Gastrocnemius medialis (tissue), 4 donors: ENCODE measurements around the gene NCAPD2. TPM values are rescaled to one million over a fixed set of nuclear protein-coding genes. Genes with fewer than 3 reads are reported as not detected.

ENCODE experiments used
- ATAC-seq, 2 donors: fragments of 150-250 bp; one replicate each; pipeline ENCODE4 v1.9.1; 2016
- DNase-seq, 2 donors: peaks; one replicate each; pipeline ENCODE4 v3.0.0-alpha.2; 2019
- H3K27ac ChIP-seq, 4 donors: fragments of 200-600 bp; sonication (generic); 1 replicate in 1 of 4; 2 replicates in 3 of 4; pipeline ENCODE4 v1.5.1; 2016 to 2018; ENCODE audit warnings: mild to moderate bottlenecking in 2 of 4, moderate library complexity in 1 of 4
- H3K27me3 ChIP-seq, 3 donors: fragments of 200-600 bp; sonication (generic) in 2 of 3; 1 replicate in 1 of 3; 2 replicates in 2 of 3; pipeline versions ENCODE4 v1.5.1 to v1.6.0; 2016 to 2019; ENCODE audit warnings: mild to moderate bottlenecking in 1 of 3, moderate library complexity in 1 of 3
- H3K36me3 ChIP-seq, 2 donors: fragments of 200-600 bp; sonication (generic) in 1 of 2; one replicate each; pipeline ENCODE4 v1.5.1; 2017 to 2018
- H3K4me1 ChIP-seq, 2 donors: fragments of 200-600 bp; sonication (generic) in 1 of 2; one replicate each; pipeline ENCODE4 v1.5.1; 2016 to 2017; ENCODE audit warnings: mild to moderate bottlenecking in 2 of 2
- H3K4me3 ChIP-seq, 4 donors: fragments of 200-600 bp; sonication (generic) in 3 of 4; 1 replicate in 1 of 4; 2 replicates in 3 of 4; pipeline ENCODE4 v1.5.1; 2016 to 2019; ENCODE audit warnings: mild to moderate bottlenecking in 2 of 4
- H3K9me3 ChIP-seq, 3 donors: fragments of 200-600 bp; sonication (generic) in 2 of 3; 1 replicate in 1 of 3; 2 replicates in 2 of 3; pipeline ENCODE4 v1.5.1; 2016 to 2019
- POLR2A ChIP-seq, 2 donors: fragments of 450-650 bp; IDR thresholded peaks; one replicate each; pipeline ENCODE4 v1.6.1; 2017; ENCODE audit warnings: antibody characterized with exemption in 2 of 2, mild to moderate bottlenecking in 2 of 2, moderate library complexity in 2 of 2
- in situ Hi-C, 4 donors: fragments of 200-750 bp; cut with MboI; loops; one replicate each; pipeline versions ENCODE4 v1.15.0 to v1.8.0; 2017; ENCODE audit warnings: low sequenced_read_pairs in 4 of 4
- intact Hi-C: fragments of 100-400 bp; cut with DNase I; formaldehyde crosslinking; loops from one replicate; pipeline ENCODE4 v1.15.1; 2023; ENCODE audit warnings: low total_unique reads
- total RNA-seq, 4 donors: library from RNA; depleted of rRNA; stranded (reverse); fragments of >200 nt; gene quantifications; one replicate each; pipeline versions ENCODE4 v1.1.0 to v1.2.3, GENCODE V29; 2016
- TF ChIP-seq, protein P1 (sequence below), 5 experiments: fragments of 450-650 bp in 3 of 5; fragments of 200-600 bp in 2 of 5; sonication (generic) in 2 of 5; IDR thresholded peaks in 4 of 5; conservative IDR thresholded peaks in 1 of 5; 1 replicate in 4 of 5; 2 replicates in 1 of 5; pipeline ENCODE4 v1.5.1; 2016 to 2019; ENCODE audit warnings: antibody characterized with exemption in 5 of 5, mild to moderate bottlenecking in 3 of 5, moderate library complexity in 3 of 5

The NCAPD2 gene
- total RNA-seq, 4 donors from 2014 or later: 12.3 to 250 (median 13.3) TPM

DNA sequence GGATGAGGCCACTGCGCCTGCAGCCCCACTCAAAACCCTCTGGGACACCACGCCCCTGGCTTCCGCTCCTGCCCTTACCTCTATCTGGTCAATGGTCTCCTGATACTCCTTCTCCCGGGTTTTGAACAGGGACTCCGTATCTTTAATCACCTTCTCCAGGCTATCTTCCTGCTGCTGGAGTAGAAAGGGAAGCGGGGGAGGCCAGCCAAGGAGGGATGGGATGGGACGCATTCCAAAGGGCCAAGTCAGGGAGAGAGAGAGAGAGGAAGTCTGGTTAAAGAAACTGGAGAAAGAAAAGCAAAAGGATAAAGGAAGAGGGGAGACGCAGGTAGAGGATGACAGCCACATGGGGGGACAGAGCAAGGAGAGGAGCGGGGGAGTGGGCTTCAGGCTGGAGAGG, 54.1 kb downstream of the NCAPD2 start:
- no peaks in the 10 kb centered on the region for H3K27me3 ChIP-seq
- peak overlapping the region; percentile 41 to 93 (median 91) for H3K27ac ChIP-seq
- ATAC-seq: no peak
- H3K36me3 ChIP-seq: peaks cover 0 to 32% of the 10 kb centered on the region in 2 donors
- intact Hi-C loops: no loop called here
- in situ Hi-C loops: loop anchor here in 2 of 4 donors (10.0 to 25.0 kb wide), 2 partner anchors 123 to 136 kb away; no protein-coding TSS in a partner anchor
- TF ChIP-seq, protein P1, sequence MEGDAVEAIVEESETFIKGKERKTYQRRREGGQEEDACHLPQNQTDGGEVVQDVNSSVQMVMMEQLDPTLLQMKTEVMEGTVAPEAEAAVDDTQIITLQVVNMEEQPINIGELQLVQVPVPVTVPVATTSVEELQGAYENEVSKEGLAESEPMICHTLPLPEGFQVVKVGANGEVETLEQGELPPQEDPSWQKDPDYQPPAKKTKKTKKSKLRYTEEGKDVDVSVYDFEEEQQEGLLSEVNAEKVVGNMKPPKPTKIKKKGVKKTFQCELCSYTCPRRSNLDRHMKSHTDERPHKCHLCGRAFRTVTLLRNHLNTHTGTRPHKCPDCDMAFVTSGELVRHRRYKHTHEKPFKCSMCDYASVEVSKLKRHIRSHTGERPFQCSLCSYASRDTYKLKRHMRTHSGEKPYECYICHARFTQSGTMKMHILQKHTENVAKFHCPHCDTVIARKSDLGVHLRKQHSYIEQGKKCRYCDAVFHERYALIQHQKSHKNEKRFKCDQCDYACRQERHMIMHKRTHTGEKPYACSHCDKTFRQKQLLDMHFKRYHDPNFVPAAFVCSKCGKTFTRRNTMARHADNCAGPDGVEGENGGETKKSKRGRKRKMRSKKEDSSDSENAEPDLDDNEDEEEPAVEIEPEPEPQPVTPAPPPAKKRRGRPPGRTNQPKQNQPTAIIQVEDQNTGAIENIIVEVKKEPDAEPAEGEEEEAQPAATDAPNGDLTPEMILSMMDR (IDR thresholded peaks at IDR 0.05 in 4 of 5, conservative IDR thresholded peaks at IDR 0.05 in 1 of 5): no peak
- no peak for TF ChIP-seq POLR2A (IDR thresholded peaks at IDR 0.05)
- no peak overlapping the region for H3K4me3 ChIP-seq
- peaks cover 38 to 53% of the 10 kb centered on the region in 2 donors for H3K4me1 ChIP-seq
- DNase-seq: peak in 1 of 2 donors; percentile 22
- no peaks in the 10 kb centered on the region for H3K9me3 ChIP-seq

DNA sequence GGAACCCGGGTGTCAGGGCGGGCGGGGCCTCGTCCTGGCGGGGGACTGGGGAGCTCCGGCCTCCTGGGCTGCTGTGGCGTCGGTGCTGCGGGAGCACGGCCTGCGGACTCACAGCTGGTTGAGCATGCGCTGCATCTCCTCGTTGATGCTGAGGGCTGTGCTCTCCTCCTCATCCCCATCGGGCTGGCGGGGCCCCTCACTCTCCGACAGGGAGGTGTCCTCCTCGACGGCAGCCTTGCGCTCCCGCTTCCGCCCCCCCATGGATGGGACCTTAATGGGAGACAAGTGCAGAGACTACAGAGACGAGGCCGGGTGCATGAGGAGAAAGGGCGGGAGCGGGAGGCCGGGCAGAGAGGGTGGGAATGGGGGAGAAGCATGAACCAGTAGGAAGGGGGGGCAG, 54.7 kb downstream of the NCAPD2 start:
- peak overlapping the region; percentile 41 to 93 (median 91) for H3K27ac ChIP-seq
- no peak for ATAC-seq
- TF ChIP-seq, protein P1 (IDR thresholded peaks at IDR 0.05 in 4 of 5, conservative IDR thresholded peaks at IDR 0.05 in 1 of 5): no peak
- TF ChIP-seq POLR2A (IDR thresholded peaks at IDR 0.05): no peak
- H3K27me3 ChIP-seq: no peaks in the 10 kb centered on the region
- in situ Hi-C loops: loop anchor here in 2 of 4 donors (10.0 to 25.0 kb wide), 2 partner anchors 124 to 136 kb away; no protein-coding TSS in a partner anchor
- no peaks in the 10 kb centered on the region for H3K9me3 ChIP-seq
- peaks cover 44 to 57% of the 10 kb centered on the region in 2 donors for H3K4me1 ChIP-seq
- no peak overlapping the region for H3K4me3 ChIP-seq
- DNase-seq: peak in 1 of 2 donors; percentile 12
- intact Hi-C loops: no loop called here
- H3K36me3 ChIP-seq: peaks cover 0 to 32% of the 10 kb centered on the region in 2 donors

GRCh38 chr12:6548966-6549683, 55.2 kb downstream of the NCAPD2 start:
- ATAC-seq: no peak
- in situ Hi-C loops: loop anchor here in 2 of 4 donors (10.0 to 25.0 kb wide), 2 partner anchors 124 to 137 kb away; no protein-coding TSS in a partner anchor

DNA sequence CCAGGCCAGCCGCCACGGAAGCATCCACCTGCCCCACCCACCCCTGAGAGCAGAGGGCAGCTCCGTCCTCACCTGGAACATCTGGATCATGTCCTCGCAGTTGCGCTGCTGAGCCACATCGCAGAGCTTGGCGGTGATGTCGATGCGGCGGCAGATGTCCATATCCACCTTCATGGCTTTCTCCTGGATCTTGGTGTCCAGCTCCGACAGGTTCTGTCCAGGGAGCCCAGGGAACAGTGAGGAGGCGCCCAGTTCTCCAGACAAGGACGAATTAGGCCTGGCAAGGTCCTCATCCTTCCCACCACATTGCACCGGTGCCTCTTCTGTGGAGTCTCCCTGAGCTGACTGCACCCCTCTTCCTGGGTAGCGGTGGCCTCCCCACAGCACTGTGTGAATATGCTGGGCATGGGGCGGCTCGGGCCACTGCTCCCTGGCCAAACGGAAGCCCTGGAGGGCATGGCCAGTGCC, 55.8 kb downstream of the NCAPD2 start:
- no peaks in the 10 kb centered on the region for H3K9me3 ChIP-seq
- in situ Hi-C loops: loop anchor here in 2 of 4 donors (10.0 to 25.0 kb wide), 2 partner anchors 125 to 137 kb away; no protein-coding TSS in a partner anchor
- no peak overlapping the region for H3K4me3 ChIP-seq
- H3K4me1 ChIP-seq: peaks cover 56 to 69% of the 10 kb centered on the region in 2 donors
- ATAC-seq (no peak), DNase-seq (no peak)
- intact Hi-C loops: loop anchor here (5.0 to 10.0 kb wide), 2 partner anchors 77 to 305 kb away; partner anchors contain the start of genes CDCA3, USP5 and VAMP1
- H3K27me3 ChIP-seq: no peaks in the 10 kb centered on the region
- no peak for TF ChIP-seq POLR2A (IDR thresholded peaks at IDR 0.05)
- TF ChIP-seq, protein P1 (IDR thresholded peaks at IDR 0.05 in 4 of 5, conservative IDR thresholded peaks at IDR 0.05 in 1 of 5): no peak
- peaks cover 0 to 32% of the 10 kb centered on the region in 2 donors for H3K36me3 ChIP-seq
- peak overlapping the region; percentile 90 to 99 (median 92) for H3K27ac ChIP-seq

More at GRCh38 chr12:6548966-6549683, 55.2 kb downstream of the NCAPD2 start:
- Histone ChIP-seq H3K9me3 (no peaks in the 10 kb centered on the region), H3K27ac (peak overlapping the region; percentile 90 to 99 (median 92)), H3K4me1 (peaks cover 50 to 63% of the 10 kb centered on the region in 2 donors), H3K36me3 (peaks cover 0 to 32% of the 10 kb centered on the region in 2 donors), H3K27me3 (no peaks in the 10 kb centered on the region), H3K4me3 (no peak overlapping the region)
- no peak for DNase-seq
- no peak for TF ChIP-seq POLR2A (IDR thresholded peaks at IDR 0.05)
- intact Hi-C loops: no loop called here
